RKO (cell line): ENCODE results near the gene NPTX1.
A peak's percentile ranks its signal among the peaks of the same experiment; 100 is the strongest.

Experiments used
- DNase-seq: peaks from one replicate; pipeline ENCODE4 v3.0.0-alpha.2; 2016; ENCODE audit warnings: low spot score

Gene NPTX1

GRCh38 chr17:80426671-80427326, 49.6 kb downstream of the NPTX1 start:
- peak; percentile 63 for DNase-seq

- no peak for DNase-seq
Observed at GRCh38 chr17:80425835-80426426, 50.5 kb downstream of the NPTX1 start.

DNA sequence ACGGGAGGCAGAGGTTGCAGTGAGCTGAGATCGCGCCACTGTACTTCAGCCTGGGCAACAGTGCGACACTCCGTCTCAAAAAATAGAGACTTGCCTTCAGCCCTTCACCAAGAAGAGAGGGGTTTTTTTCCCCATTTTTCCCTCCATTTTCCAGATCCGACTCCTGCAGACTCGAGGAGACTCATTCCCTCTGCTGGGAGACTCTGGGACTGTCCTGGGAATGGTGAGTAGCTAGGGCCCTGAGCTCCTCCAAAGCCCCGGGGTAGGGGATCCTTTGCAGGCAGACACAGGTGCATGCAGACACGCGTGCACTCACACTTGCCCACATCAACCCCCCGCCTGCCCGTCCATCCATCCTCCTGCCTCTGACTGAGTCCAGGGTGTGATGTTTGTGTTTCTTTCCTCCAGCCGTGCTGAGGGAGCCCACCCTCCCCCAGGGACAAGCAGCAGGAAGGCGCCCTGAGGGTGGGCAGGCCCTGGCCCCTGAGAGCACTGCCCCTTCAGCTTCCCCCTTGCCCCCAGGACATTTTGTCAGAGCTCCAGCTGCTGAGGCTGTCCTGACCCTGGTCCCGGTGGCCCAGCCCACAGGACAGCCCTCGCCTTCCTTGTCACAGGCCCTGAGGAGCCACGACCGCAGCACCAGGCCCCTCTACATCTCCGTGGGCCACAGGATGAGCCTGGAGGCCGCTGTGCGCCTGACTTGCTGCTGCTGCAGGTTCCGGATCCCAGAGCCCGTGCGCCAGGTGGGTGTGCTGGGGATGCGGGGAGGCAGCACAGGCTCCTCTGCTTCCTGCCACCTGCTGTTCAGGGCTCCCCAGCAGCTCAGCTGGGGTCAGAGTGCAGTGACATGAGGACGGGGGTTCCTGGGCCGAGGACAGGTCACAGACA, 51.3 kb downstream of the NPTX1 start:
- DNase-seq, result no peak

- DNase-seq, result no peak
Observed at GRCh38 chr17:80424261-80424660, 52.1 kb downstream of the NPTX1 start.

- DNase-seq, result no peak
Observed at GRCh38 chr17:80423536-80424225, 52.7 kb downstream of the NPTX1 start.

DNA sequence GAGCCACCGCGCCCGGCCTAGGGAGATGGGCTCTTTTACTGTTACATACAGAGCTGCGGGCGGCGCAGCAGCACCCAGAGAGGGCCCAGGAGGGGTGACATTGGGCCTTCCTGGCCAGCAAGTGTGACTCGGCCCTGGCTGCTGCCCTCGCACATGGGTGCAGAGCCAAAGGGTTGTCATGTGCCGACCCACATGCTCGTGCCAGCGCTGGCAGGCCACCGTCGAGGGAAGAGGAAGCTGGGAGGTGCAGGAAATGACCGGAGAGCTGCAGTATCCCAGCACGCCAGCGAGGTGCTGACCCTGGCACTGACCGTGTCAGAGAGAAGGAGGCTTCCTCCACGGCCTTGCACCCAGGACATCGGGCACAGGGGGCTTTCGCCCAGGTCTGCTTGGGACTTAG, 53.4 kb downstream of the NPTX1 start:
- no peak for DNase-seq

DNA sequence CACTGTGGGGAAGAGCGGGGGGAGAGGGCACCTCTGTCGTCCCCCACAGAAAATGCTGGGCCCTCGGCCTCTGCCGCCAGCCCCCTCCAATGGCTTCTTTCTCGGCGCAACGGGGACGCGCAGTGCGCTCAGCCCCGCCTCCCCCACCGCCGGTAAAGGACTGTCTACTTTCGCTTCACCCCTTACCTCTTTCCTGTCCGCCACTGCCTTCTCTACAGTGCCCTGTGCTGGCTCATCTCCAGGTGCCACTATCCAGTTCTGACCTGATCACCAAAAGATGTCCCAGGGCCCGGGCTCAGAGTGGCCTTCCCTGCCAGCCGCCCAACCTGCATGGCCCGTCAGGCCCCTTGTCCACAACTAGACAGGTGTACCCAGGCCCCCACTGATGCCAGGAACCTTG, 54.1 kb downstream of the NPTX1 start:
- DNase-seq, result no peak

GRCh38 chr17:80421381-80422090, 54.9 kb downstream of the NPTX1 start:
- no peak for DNase-seq

GRCh38 chr17:80419255-80419654, 57.2 kb downstream of the NPTX1 start:
- DNase-seq, result peak; percentile 25

- no peak for DNase-seq
Observed at GRCh38 chr17:80418589-80418988, 57.8 kb downstream of the NPTX1 start.
